HG02970 (cell line): Measurements from ENCODE around the gene CGB1.
"Not testable (repeated sequence)": the region's sequence is repeated elsewhere in the genome, so short reads cannot be mapped to it uniquely, and the experiment has no call there.

Experiments used
- ATAC-seq: cut with Tn5 transposase; IDR thresholded peaks from one replicate; pipeline ENCODE4 v1.9.1; 2021; ENCODE audit warnings: mild to moderate bottlenecking, moderate library complexity, moderate number of reproducible peaks; ENCODE audit not compliant: unreplicated experiment, low FRiP score

The CGB1 gene

GRCh38 chr19:49025088-49025487 is 11.6 kb downstream of the CGB1 start:
- not testable (repeated sequence) for ATAC-seq

DNA sequence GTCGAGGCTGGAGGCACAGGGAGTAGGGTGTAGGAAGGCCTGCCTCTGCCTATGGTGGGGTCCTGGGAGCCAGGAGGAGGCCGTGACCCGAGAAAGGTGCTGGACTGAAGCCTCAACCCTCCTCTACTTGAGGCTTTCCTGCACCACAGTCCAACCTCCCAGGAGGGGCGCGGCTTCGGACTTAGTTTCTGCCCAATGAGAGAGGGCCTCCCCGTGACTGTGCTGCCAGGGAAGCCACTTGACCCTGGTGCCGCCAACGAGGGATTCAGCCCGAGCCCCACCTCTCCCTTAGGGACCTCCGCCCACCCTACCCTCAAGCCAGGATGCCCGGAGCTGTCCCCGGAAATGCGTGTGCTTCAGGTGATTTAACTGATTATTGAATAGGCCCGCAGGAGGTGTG is 12.5 kb downstream of the CGB1 start, which contains the start of gene CGB3:
Gene CGB3, minus strand, starts transcription at position 101 of the 400 bp plus-strand sequence. CDS start 362 bp downstream, outside the sequence.
- ATAC-seq: not testable (repeated sequence)

DNA sequence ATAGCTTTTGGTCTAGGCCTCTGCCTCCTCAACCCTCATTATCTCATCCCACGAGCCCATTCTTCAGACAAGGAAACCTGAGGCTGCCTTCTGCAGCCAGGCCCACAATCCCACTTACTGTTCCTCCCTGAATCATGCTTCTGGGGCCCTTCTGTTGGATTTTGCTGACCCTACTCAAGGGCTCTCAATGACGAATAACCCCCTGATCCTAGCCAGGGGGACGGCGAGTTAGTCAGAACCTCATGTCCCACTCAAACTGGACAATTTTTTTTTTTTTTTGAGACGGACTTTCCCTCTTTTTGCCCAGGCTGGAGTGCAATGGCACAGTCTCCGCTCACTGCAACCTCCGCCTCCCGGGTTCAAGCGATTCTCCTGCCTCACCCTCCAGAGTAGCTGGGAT is 14.6 kb downstream of the CGB1 start:
- no peak for ATAC-seq

DNA sequence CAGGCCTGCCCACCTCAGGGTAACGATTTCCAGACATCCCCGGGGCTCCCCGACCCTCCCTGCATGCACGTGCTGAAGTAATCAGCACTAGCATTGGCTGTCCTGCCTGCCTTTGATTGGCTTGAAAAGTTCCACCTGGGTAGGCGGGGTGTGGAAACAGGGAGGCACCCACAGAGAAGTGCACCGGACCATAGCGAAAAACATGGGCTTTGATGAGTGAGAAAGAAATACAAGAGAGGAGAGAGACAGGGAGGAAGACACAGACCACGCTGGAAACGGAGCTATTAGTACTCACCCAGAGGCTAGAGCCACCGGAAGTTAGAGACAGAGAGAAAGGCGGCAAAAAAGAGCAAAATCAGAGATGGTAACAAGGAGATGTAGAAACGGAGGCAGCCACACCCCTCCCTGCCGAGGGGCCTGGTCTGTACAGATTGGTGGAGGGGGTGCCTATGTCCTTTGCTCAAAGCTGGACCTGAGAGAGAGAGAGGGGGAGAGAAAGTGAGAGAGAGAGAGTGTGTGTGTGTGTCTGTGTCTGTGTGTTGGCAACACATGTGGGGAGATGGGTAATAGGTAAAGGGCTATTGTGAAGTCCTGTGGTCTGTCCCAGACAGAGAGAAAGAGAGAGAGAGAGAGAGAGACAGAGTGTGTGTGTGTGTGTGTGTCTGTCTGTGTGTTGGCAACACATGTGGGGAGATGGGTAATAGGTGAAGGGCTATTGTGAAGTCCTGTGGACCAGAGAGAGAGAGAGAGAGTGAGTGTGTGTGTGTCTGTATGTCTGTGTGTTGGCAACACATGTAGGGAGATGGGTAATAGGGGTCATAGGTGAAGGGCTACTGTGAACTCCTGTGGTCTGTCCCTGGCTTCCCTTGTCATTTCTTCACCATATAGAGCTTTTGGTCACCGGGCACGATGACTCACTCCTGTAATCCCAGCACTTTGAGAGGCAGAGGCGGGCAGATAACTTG is 15.5 kb downstream of the CGB1 start:
- no peak for ATAC-seq

- ATAC-seq: no peak
Measured at GRCh38 chr19:49020342-49020741, 16.4 kb downstream of the CGB1 start.

- ATAC-seq: no peak
Measured at GRCh38 chr19:49019242-49019932, 17.3 kb downstream of the CGB1 start.

- not testable (repeated sequence) for ATAC-seq
Measured at GRCh38 chr19:49018388-49019241, 18.1 kb downstream of the CGB1 start.

GRCh38 chr19:49017666-49018351 is 18.9 kb downstream of the CGB1 start:
- no peak for ATAC-seq

GRCh38 chr19:49017041-49017665 is 19.5 kb downstream of the CGB1 start, which contains the start of gene LHB:
TSS of gene LHB (minus strand) at chr19:49017091. CDS start at chr19:49017081, 10 bp downstream.
- ATAC-seq: no peak

DNA sequence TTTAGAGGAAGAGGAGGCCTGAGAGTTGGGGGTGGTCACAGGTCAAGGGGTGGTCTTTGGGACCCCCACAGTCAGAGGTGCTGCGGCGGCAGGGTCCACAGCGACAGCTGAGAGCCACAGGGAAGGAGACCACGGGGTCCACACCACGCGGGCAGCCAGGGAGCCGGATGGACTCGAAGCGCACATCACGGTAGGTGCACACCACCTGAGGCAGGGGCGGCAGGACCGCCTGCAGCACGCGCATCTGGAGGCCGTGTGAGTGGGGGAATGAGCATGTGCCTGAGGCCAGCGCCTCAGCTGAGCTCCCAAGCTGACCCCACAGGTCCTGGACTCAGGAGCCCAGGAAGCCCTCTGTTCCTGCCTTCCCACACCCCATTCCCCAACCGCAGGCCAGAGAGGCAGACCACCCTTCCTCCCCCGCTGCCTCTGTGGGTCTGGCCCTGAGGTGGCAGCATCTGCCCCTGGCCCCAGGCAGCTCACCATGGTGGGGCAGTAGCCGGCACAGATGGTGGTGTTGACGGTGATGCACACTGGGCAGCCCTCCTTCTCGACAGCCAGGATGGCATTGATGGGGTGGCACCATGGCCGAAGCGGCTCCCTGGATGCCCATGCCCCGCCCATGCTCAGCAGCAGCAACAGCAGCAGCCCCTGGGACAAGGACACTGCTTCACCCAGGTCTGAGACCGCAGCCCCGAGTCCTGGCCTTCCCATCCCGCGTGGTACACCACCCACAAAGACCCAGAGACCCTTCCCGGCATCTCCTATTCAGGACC is 20.4 kb downstream of the CGB1 start:
- no peak for ATAC-seq

DNA sequence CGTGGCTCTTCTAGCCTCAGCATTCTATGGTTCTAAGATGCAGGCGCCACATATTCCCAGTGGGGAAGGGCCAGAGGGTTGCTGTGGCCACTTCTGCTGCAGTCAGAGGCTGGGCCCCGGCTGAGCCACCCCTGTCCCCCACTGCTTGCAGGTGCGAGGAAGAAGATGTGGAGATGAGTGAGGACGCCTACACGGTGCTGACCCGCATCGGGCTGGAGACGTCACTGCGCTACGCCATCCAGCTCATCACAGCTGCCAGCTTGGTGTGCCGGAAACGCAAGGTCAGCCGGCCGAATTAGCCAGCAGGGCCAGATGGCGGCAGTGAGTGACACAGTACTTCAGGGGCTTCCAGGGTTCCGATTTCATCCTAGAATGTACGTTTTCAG is 21.8 kb downstream of the CGB1 start:
- no peak for ATAC-seq

DNA sequence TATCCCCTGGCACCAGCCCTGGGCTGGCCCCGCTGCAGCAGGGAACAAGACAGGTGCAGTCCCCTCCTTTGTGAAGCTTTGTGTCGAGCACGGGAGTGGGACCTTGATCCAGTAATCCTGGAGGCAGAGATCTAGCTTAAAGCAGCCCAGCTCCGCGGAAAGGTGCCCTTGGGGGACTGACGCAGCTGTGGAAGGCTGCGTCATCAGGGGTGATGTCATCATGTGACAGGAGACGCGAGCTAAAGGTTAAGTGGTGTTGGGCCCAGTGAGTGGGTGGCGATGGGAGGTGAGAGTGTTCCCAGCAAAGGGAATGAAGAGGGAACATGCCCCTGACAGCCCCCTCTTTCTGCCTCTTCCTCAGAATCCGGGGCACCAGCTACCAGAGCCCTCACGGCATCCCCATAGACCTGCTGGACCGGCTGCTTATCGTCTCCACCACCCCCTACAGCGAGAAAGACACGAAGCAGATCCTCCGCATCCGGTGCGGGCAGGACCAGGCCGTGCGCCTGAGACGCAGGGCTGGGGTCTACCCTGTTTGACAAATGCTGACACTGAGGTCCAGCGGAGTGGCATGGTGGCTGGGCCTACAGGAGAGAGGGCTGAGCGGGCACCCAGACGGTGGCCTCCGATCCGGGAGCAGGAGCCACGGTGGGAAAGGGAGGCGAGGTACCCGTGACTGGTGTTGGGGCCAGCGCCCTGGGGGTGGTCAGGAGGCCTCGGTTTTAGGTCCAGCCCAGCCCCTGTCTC is 22.4 kb downstream of the CGB1 start:
- ATAC-seq: no peak

DNA sequence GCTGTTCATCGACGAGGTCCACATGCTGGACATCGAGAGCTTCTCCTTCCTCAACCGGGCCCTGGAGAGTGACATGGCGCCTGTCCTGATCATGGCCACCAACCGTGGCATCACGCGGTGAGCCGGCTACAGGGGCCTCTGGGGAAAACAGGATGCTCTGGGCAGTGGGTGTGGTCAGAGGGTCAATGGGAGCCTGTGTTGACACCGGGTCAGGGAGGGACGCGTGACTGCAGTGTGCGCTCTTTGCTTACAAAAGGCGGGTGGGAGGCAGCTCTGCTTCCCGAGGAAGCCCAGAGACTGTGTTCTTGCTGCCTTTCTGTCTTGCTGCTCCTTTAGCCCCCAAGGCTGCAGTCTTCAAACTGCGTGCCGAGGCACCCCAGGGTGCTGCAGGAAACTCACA is 25.5 kb downstream of the CGB1 start:
- ATAC-seq: no peak

- ATAC-seq: no peak
Measured at GRCh38 chr19:49010453-49010852, 26.2 kb downstream of the CGB1 start.

DNA sequence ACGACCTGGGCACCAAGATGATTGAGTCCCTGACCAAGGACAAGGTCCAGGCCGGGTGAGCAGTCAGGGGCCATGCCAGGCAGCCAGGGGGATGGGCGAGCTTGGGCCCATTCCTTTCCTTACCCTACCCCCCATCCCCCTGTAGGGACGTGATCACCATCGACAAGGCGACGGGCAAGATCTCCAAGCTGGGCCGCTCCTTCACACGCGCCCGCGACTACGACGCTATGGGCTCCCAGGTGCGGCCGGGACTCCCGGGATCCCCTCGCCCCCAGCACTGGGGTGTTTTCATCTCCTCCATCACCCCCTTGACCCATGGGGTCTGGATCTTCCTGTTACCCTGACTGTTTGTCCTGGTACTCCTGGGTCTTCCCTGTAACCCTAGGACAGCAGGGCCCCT is 26.9 kb downstream of the CGB1 start:
- no peak for ATAC-seq

- no peak for ATAC-seq
Measured at GRCh38 chr19:49006905-49007304, 29.8 kb downstream of the CGB1 start.

DNA sequence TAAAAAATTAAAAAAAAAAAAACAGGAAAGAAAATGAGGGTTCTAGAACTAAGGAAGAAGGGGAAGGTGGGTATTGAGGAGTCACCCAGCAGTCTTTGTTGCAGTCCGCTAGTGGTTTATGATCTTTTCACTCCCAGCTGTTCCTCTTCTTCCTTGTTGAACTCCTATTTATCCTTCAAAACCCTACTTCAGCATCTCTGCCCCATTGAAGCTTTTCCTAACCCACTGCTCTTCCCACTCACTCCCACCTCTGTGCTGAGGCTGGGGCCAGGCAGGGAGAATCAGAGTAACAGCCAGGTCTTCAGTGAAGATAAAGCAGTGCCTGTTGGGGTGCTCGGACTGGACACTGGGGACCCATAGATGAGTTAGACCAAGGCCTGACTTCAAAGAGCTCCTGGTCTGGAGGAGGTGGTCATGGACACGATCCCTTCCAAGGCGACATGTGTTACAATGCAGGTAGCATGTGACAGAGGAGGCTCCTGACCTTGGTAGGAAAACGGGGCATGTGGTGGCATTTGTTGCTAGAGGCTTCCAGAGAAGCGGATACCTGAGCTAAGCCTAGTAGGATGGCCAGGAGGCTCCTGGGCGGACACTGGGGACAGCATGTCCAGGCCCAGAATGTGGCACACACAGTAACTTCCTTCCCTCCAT is 31.6 kb downstream of the CGB1 start:
- ATAC-seq: no peak

DNA sequence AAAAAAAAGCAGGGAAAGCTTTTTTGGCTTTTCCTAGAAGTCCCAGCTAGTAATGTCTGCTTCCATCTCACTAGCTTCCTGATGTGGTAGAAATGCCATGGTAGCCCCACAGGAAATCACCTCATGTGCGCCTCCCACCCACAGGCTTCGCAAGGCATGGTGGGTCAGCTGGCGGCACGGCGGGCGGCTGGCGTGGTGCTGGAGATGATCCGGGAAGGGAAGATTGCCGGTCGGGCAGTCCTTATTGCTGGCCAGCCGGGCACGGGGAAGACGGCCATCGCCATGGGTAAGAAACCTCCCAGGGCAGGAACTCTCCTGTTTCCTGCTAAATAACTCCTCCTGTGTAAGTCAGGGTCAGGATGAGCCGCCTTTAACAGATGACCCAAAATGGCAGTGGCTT is 32.6 kb downstream of the CGB1 start:
- no peak for ATAC-seq
